Left ventricle myocardium inferior (tissue), 1 donor: Measurements from ENCODE around the gene FKBP8. TPM values are rescaled to one million over a fixed set of nuclear protein-coding genes. Genes with fewer than 3 reads are reported as not detected.

Source experiments
- DNase-seq: peaks from one replicate; pipeline ENCODE4 v3.0.0-alpha.2; 2020
- H3K27ac ChIP-seq: fragments of 200-600 bp; replicated peaks from 2 replicates; pipeline ENCODE4 v1.8.0; 2021
- H3K27me3 ChIP-seq: fragments of 200-600 bp; 2 replicates; pipeline ENCODE4 v1.8.0; 2021; ENCODE audit warnings: low read depth
- H3K36me3 ChIP-seq: fragments of 200-600 bp; 2 replicates; pipeline ENCODE4 v1.8.0; 2021
- H3K4me1 ChIP-seq: fragments of 200-600 bp; 2 replicates; pipeline ENCODE4 v1.8.0; 2021
- H3K4me3 ChIP-seq: fragments of 200-600 bp; 2 replicates; pipeline ENCODE4 v1.8.0; 2021; ENCODE audit warnings: mild to moderate bottlenecking, moderate library complexity
- H3K9me3 ChIP-seq: fragments of 200-600 bp; replicated peaks from 2 replicates; pipeline ENCODE4 v1.8.0; 2021
- CTCF ChIP-seq: fragments of 200-600 bp; IDR thresholded peaks from 2 replicates; pipeline ENCODE4 v1.8.0; 2021; ENCODE audit warnings: antibody characterized with exemption, mild to moderate bottlenecking, borderline replicate concordance
- intact Hi-C: fragments of 100-400 bp; cut with micrococcal nuclease; formaldehyde crosslinking; loops from one replicate; pipeline ENCODE4 v1.11.0; 2022
- total RNA-seq: library from RNA; stranded (reverse); fragmentation: NEBNext Ultra II Directional; extraction: Animal tissue kit (Norgen Biotek cat#: 25700); gene quantifications from one replicate; pipeline ENCODE4 v1.2.1, GENCODE V29; 2021
- donor health status: DM: no; HTN: yes; CAD: no; lungs with severe emphysema.

FKBP8 gene
- total RNA-seq, 1 donor from 2014 or later: 153 TPM

DNA sequence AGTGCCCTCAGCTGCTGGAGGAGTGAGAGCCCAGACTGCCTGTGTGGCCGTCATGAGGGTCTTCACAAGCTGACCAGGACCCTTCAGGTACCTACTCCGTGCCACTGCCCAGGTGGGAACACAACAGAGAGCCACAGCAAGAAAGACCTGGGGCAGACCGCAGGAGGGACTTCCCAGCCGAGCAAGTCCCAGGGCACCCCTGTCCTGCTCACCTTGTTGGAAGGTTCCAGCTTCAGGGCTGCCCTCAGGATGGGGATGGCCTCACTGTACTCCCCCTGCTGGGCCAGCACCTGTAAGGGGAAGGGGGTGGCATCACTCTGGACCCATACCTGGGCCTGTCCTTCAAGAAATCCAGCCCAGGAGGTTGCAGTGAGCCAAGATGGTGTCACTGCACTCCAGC lies 10.3 kb downstream of the FKBP8 start:
- H3K9me3 ChIP-seq: no peaks in the 10 kb centered on the region
- intact Hi-C loops: no loop called here
- no peak for DNase-seq
- no peak for TF ChIP-seq CTCF
- peaks cover 4% of the 10 kb centered on the region for H3K4me1 ChIP-seq
- peaks cover 65% of the 10 kb centered on the region for H3K36me3 ChIP-seq
- H3K27me3 ChIP-seq: no peaks in the 10 kb centered on the region
- H3K27ac ChIP-seq: no peak overlapping the region
- no peak overlapping the region for H3K4me3 ChIP-seq

DNA sequence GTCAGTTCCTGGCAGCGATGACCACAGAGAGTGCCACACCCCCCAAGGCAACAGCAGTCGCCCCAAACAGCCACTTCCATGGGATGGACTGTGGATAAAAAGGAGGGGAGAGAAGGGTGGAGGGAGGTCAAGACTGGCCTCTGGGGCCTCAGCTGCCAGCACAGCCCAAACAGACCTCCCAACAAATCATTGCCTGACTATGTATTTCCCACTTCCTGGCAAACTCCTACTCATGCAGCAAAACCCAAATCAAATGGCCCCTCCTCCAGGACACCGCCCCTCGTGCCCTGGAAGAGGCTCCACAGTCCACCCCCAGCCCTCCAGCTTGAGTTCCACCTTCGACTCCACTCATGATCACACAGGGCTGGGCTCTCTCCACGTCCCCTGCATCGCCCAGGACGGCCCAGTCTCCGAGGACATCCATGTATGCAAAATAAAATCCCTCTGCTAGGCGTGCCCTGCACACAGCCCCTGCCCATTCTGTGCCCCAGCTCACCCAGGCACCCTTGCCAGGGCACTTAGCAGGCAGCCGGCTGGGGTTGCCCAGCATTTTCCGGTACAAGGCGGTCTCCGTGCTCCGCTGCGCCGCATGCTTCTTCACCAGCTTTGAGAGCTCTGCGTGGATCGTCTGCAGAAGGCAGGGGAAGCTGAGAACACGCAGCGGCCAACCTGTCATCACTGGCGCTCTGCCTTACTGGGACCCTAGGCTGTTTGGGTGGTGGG lies 11.0 kb downstream of the FKBP8 start:
- DNase-seq: no peak
- peaks cover 58% of the 10 kb centered on the region for H3K36me3 ChIP-seq
- intact Hi-C loops: no loop called here
- H3K9me3 ChIP-seq: no peaks in the 10 kb centered on the region
- no peaks in the 10 kb centered on the region for H3K27me3 ChIP-seq
- H3K4me3 ChIP-seq: no peak overlapping the region
- TF ChIP-seq CTCF: no peak
- H3K4me1 ChIP-seq: peaks cover 4% of the 10 kb centered on the region
- no peak overlapping the region for H3K27ac ChIP-seq

GRCh38 chr19:18531485-18531884 lies 11.9 kb downstream of the FKBP8 start:
- Histone ChIP-seq H3K4me3 (no peak overlapping the region), H3K27ac (no peak overlapping the region), H3K27me3 (no peaks in the 10 kb centered on the region), H3K36me3 (peaks cover 50% of the 10 kb centered on the region), H3K4me1 (peaks cover 4% of the 10 kb centered on the region), H3K9me3 (no peaks in the 10 kb centered on the region)
- intact Hi-C loops: no loop called here
- no peak for TF ChIP-seq CTCF
- DNase-seq: no peak

- no peaks in the 10 kb centered on the region for H3K9me3 ChIP-seq
- no peak for TF ChIP-seq CTCF
- H3K36me3 ChIP-seq: peaks cover 34% of the 10 kb centered on the region
- peaks cover 4% of the 10 kb centered on the region for H3K4me1 ChIP-seq
- intact Hi-C loops: no loop called here
- DNase-seq: no peak
- H3K4me3 ChIP-seq: no peak overlapping the region
- H3K27me3 ChIP-seq: no peaks in the 10 kb centered on the region
- no peak overlapping the region for H3K27ac ChIP-seq
Measured at GRCh38 chr19:18529782-18530181, 13.6 kb downstream of the FKBP8 start.

DNA sequence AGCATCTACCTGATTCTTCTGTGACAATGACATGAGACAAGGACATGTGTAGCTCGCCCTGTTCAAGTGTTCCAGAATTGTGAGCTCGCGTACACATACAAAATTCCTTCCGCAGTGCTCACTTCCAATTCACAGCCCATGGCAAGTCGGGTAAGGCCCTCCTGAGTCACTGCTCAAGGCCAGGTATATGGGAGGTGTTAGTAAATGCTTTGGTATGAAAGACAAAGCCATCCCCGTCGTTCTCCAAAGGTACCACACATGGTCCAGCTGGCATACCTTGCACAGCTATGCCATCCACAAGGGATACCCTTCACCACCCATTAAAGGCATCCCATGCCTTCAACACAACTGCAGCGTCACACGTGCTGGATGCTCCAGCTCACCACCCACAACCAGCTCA lies 17.1 kb downstream of the FKBP8 start:
- intact Hi-C loops: no loop called here
- no peak overlapping the region for H3K4me3 ChIP-seq
- H3K27me3 ChIP-seq: no peaks in the 10 kb centered on the region
- peaks cover 14% of the 10 kb centered on the region for H3K4me1 ChIP-seq
- no peaks in the 10 kb centered on the region for H3K9me3 ChIP-seq
- H3K27ac ChIP-seq: no peak overlapping the region
- peaks cover 6% of the 10 kb centered on the region for H3K36me3 ChIP-seq
- no peak for TF ChIP-seq CTCF
- no peak for DNase-seq
